SK-N-SH (cell line): ENCODE measurements around the gene CHST3. TPM values are rescaled to one million over a fixed set of nuclear protein-coding genes. Genes with fewer than 3 reads are reported as not detected.

Experiments used
- CTCF ChIA-PET: fragments of 300-600, 350-600 bp; formaldehyde crosslinking; extraction: SDS; loops from one replicate; lab custom pipeline; 2021; lab: Yijun Ruan, JAX
- POLR2A ChIA-PET: fragments of 350-600 bp; sonication (Branson Sonifier 250); formaldehyde crosslinking; extraction: SDS; loops from one replicate; lab custom pipeline; 2020; ENCODE audit warnings: antibody characterized with exemption, inconsistent platforms; lab: Yijun Ruan, JAX
- DNase-seq: peaks from one replicate; pipeline ENCODE4 v3.0.0; 2012
- H2AFZ ChIP-seq: fragments of 200-600 bp; sonication (generic); 2 replicates; pipeline ENCODE4 v1.8.1; 2016; ENCODE audit warnings: antibody characterized with exemption, mild to moderate bottlenecking, low read depth
- H3F3A ChIP-seq: fragments of 200-600 bp; sonication (generic); replicated peaks from 2 replicates; pipeline ENCODE3; 2016; ENCODE audit warnings: antibody characterized with exemption, mild to moderate bottlenecking; ENCODE audit not compliant: insufficient read depth
- H3K27ac ChIP-seq, 2 experiments: fragments of 200-500 bp in 1 of 2; fragments of 200-600 bp in 1 of 2; sonication (Bioruptor generic) in 1 of 2; sonication (generic), shearing (Covaris generic) in 1 of 2; 2 replicates each; pipeline versions ENCODE4 v1.5.1 to v1.6.1; 2014 to 2016; ENCODE audit warnings: low read depth in 2 of 2, inconsistent platforms in 1 of 2, low read length in 1 of 2, mild to moderate bottlenecking in 1 of 2, mixed read lengths in 1 of 2
- H3K27me3 ChIP-seq: fragments of 200-600 bp; sonication (generic), shearing (Covaris generic); 2 replicates; pipeline ENCODE4 v1.6.1; 2016; ENCODE audit warnings: mixed run types; ENCODE audit not compliant: insufficient read depth
- H3K36me3 ChIP-seq, 2 experiments: fragments of 200-500 bp in 1 of 2; fragments of 200-600 bp in 1 of 2; sonication (Bioruptor generic) in 1 of 2; sonication (generic) in 1 of 2; replicated peaks in 1 of 2; 2 replicates each; pipeline versions ENCODE3 to v1.5.1; 2014 to 2016; ENCODE audit warnings: low read length in 1 of 2, mild to moderate bottlenecking in 1 of 2; ENCODE audit not compliant: insufficient read depth in 2 of 2, control insufficient read depth in 1 of 2
- H3K4me1 ChIP-seq, 2 experiments: fragments of 200-500 bp in 1 of 2; fragments of 200-600 bp in 1 of 2; sonication (Bioruptor generic) in 1 of 2; sonication (generic), shearing (Covaris generic) in 1 of 2; 2 replicates each; pipeline versions ENCODE4 v1.5.1 to v1.6.1; 2014 to 2016; ENCODE audit warnings: low read depth in 1 of 2, low read length in 1 of 2, mixed run types in 1 of 2; ENCODE audit not compliant: insufficient read depth in 2 of 2, control insufficient read depth in 1 of 2
- H3K4me2 ChIP-seq: fragments of 200-600 bp; sonication (generic), shearing (Covaris generic); 2 replicates; pipeline ENCODE4 v1.6.1; 2017; ENCODE audit warnings: mixed run types
- H3K4me3 ChIP-seq, 2 experiments: fragments of 200-500 bp in 1 of 2; fragments of 200-600 bp in 1 of 2; sonication (Bioruptor generic) in 1 of 2; sonication (generic), shearing (Covaris generic) in 1 of 2; 2 replicates each; pipeline versions ENCODE4 v1.5.1 to v1.8.1; 2014 to 2016; ENCODE audit warnings: low read depth in 2 of 2, inconsistent platforms in 1 of 2, low read length in 1 of 2, mild to moderate bottlenecking in 1 of 2, mixed read lengths in 1 of 2, moderate library complexity in 1 of 2
- H3K79me2 ChIP-seq: fragments of 200-600 bp; sonication (generic); 2 replicates; pipeline ENCODE4 v1.8.1; 2017; ENCODE audit warnings: mild to moderate bottlenecking; ENCODE audit not compliant: insufficient read depth
- H3K9ac ChIP-seq: fragments of 200-600 bp; sonication (generic); 2 replicates; pipeline ENCODE4 v1.6.1; 2017; ENCODE audit warnings: mixed run types
- H3K9me2 ChIP-seq: fragments of 200-600 bp; sonication (generic); 2 replicates; pipeline ENCODE4 v1.6.1; 2017; ENCODE audit warnings: mixed run types
- H3K9me3 ChIP-seq: fragments of 200-600 bp; sonication (generic); 2 replicates; pipeline ENCODE4 v1.6.1; 2017; ENCODE audit warnings: mixed run types, mild to moderate bottlenecking, moderate library complexity
- H4K20me1 ChIP-seq: fragments of 200-600 bp; sonication (generic); 2 replicates; pipeline ENCODE4 v1.6.1; 2017; ENCODE audit warnings: mild to moderate bottlenecking, mixed run types; ENCODE audit not compliant: insufficient read depth
- ELF1 ChIP-seq: IDR thresholded peaks from 2 replicates; pipeline ENCODE4 v1.4.0; 2012
- EZH2phosphoT487 ChIP-seq: fragments of 200-600 bp; sonication (generic); IDR thresholded peaks from 2 replicates; pipeline ENCODE4 v1.6.1; 2017; ENCODE audit warnings: low read depth, mixed run types, mild to moderate bottlenecking, antibody characterized with exemption, moderate library complexity, borderline replicate concordance
- NRF1 ChIP-seq: IDR thresholded peaks from 2 replicates; pipeline ENCODE4 v1.6.1; 2012; ENCODE audit warnings: low read depth, mild to moderate bottlenecking, low read length
- TCF12 ChIP-seq: IDR thresholded peaks from 2 replicates; pipeline ENCODE4 v1.4.0; 2012
- WGBS: methylation state at CpG from one replicate; pipeline ENCODE4 v1.1.6; 2017; ENCODE audit warnings: low lambda C conversion rate; 5-methylcytosine and 5-hydroxymethylcytosine counted together
- polyA plus RNA-seq, 3 experiments: library from polyadenylated mRNA; depleted of rRNA; stranded (reverse); fragments of >200 nt; gene quantifications; 2 replicates each; pipeline ENCODE4 v1.2.3, GENCODE V29; 2012
- TF ChIP-seq, protein P1 (sequence below): fragments of 150-350 bp; IDR thresholded peaks from 2 replicates; pipeline ENCODE4 v1.6.1; 2017; ENCODE audit warnings: antibody characterized with exemption, low read length, low read depth, borderline replicate concordance
- TF ChIP-seq, protein P2 (sequence below): IDR thresholded peaks from 2 replicates; pipeline ENCODE4; 2012

CHST3 gene
- polyA plus RNA-seq, 1 of the 3 experiments (the other 2 are of a cell fraction), result 6.0 TPM

DNA sequence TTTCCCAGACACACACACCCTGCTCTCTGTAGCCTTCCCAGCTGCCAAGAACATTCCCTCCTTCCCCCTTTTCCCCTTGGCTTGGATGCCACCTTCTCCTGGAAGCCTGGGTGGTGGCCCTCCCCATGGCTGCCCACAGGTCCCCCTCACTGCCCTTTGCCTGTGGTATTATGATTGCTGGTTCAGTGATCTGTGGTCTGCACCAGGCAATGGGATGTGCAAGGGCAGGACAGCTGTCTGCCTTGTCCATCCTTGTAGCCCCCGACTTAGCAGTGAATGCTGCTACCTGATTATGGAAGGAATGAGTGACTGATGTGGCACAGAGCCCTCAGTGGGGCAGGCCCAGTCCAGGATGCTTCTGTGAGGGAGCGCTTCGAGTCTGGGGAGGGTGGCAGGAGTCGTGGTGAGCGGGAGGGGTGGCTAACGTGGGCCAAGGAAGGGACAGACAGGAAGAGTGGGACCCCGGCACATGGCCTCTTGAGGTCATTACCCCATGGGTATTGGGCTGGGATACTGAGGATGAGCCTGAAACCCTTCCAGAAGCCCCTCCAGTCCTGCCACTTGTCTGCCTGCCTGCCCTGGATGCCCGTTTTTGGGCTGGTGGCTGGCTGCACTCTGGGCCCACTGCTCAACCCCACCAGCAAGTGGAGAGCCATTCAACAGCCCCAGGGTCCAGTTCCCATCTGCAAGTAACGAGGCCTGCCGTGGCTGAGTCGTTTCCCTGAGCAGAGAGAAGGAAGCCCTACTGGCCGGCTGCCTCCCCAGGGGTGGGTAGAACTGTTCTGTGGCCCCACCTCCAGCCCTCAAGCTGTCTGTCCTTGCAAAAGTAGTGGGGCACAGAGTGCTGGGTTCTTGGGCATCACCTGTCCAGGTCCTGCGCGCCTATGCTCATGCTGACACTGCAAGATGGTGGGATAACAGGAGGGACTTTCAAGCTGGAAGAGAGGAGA is 8.8 kb downstream of the CHST3 start:
- peaks cover 32% of the 10 kb centered on the region for H3F3A ChIP-seq
- peaks cover 40% of the 10 kb centered on the region for H4K20me1 ChIP-seq
- no peak overlapping the region for H2AFZ ChIP-seq
- no peak overlapping the region for H3K27ac ChIP-seq
- H3K4me2 ChIP-seq, result no peak overlapping the region
- peaks cover 86% of the 10 kb centered on the region for H3K79me2 ChIP-seq
- no peaks in the 10 kb centered on the region for H3K9me2 ChIP-seq
- H3K27me3 ChIP-seq, result no peaks in the 10 kb centered on the region
- DNase-seq, result no peak
- no peak overlapping the region for H3K9ac ChIP-seq
- peaks cover 0 to 2% of the 10 kb centered on the region in 2 experiments for H3K36me3 ChIP-seq
- CTCF ChIA-PET, result interaction anchor here (0.8 to 1.6 kb wide), 6 partner anchors 11 to 76 kb away, joined by 3 to 8 read pairs (median 5); no protein-coding TSS in a partner anchor
- 88% methylated on average over 11 of the region's 14 CpGs for WGBS
- TF ChIP-seq ELF1, result no peak
- TF ChIP-seq, protein P1, sequence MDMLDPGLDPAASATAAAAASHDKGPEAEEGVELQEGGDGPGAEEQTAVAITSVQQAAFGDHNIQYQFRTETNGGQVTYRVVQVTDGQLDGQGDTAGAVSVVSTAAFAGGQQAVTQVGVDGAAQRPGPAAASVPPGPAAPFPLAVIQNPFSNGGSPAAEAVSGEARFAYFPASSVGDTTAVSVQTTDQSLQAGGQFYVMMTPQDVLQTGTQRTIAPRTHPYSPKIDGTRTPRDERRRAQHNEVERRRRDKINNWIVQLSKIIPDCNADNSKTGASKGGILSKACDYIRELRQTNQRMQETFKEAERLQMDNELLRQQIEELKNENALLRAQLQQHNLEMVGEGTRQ, result no peak
- no peak for TF ChIP-seq NRF1
- no peak for TF ChIP-seq EZH2phosphoT487
- H3K4me1 ChIP-seq, result peaks cover 32 to 48% of the 10 kb centered on the region in 2 experiments; a peak in 3 of 4 replicates
- no peak overlapping the region for H3K4me3 ChIP-seq
- POLR2A ChIA-PET, result no interaction called here
- no peaks in the 10 kb centered on the region for H3K9me3 ChIP-seq

DNA sequence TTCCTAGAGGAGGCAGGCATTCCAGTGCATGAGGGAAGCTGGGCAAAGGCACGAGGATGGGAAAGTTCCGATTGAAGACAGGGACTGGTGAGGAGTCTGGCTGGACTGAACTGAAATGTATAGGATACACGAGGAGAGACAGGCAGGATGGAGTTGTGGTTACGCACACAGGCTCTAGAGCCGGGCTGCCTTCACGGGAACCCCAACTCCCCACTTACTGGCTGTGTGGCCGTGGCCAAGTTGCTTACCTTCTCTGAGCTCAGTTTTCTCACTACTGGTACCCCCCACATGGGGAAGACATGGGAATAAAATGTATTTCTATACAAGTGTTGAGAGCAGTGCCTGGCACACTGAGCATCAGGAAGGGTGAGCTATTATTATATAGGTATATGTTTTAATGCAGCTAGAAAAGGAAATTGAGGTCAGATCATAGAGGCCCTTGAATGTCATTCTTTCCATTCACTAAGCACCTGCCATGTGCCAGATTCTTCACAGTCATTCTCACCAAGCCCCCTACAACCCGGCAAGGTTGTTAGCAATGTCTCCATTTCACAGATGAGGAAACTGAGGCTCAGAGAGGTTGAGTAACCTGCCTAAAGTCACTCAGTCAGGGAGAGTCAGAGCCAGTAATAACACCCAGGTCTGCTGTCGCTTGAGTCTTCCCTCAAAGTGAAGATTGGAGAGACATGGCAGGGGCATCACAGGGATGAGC is 9.7 kb downstream of the CHST3 start:
- no peak for TF ChIP-seq TCF12
- TF ChIP-seq, protein P2, sequence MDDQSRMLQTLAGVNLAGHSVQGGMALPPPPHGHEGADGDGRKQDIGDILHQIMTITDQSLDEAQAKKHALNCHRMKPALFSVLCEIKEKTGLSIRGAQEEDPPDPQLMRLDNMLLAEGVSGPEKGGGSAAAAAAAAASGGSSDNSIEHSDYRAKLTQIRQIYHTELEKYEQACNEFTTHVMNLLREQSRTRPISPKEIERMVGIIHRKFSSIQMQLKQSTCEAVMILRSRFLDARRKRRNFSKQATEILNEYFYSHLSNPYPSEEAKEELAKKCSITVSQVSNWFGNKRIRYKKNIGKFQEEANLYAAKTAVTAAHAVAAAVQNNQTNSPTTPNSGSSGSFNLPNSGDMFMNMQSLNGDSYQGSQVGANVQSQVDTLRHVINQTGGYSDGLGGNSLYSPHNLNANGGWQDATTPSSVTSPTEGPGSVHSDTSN, result peak; percentile 47
- POLR2A ChIA-PET, result no interaction called here

More for the DNA sequence above, 9.7 kb downstream of the CHST3 start:
- Histone ChIP-seq H4K20me1 (peaks cover 32% of the 10 kb centered on the region), H3K4me2 (no peak overlapping the region), H3K4me1 (peaks cover 35 to 39% of the 10 kb centered on the region in 2 experiments; a peak in 3 of 4 replicates), H3K36me3 (peaks cover 0 to 5% of the 10 kb centered on the region in 2 experiments), H3K9me2 (no peaks in the 10 kb centered on the region), H3K4me3 (no peak overlapping the region), H3K9me3 (no peaks in the 10 kb centered on the region), H3K27ac (peak overlapping the region in 1 of 2 experiments; percentile 76; a peak in 2 of 4 replicates), H3K27me3 (no peaks in the 10 kb centered on the region), H3F3A (peaks cover 26% of the 10 kb centered on the region), H2AFZ (no peak overlapping the region), H3K79me2 (peaks cover 86% of the 10 kb centered on the region; the same call in 1 of the 2 replicates), H3K9ac (no peak overlapping the region)
- no peak for DNase-seq
- WGBS, result 98% methylated on average over 9 of the region's 9 CpGs
- CTCF ChIA-PET, result interaction anchor here (0.8 to 3.6 kb wide), 4 partner anchors 11 to 95 kb away, joined by 3 to 17 read pairs (median 4); no protein-coding TSS in a partner anchor
